HEK293 (cell line): ENCODE measurements around the gene HOXB1.
A peak's percentile ranks its signal among the peaks of the same experiment; 100 is the strongest.

Experiments used
- AEBP2 ChIP-seq: fragments of 450-650 bp; formaldehyde crosslinking; IDR thresholded peaks from 2 replicates; pipeline ENCODE4 v1.5.1; 2016; ENCODE audit warnings: missing biosample characterization, missing genetic modification characterization, borderline replicate concordance
- GLI2 ChIP-seq: fragments of 450-650 bp; formaldehyde crosslinking; IDR thresholded peaks from 2 replicates; pipeline ENCODE4; 2017; ENCODE audit warnings: missing biosample characterization, missing genetic modification characterization, low read depth, borderline replicate concordance
- GLI4 ChIP-seq: fragments of 450-650 bp; formaldehyde crosslinking; IDR thresholded peaks from 2 replicates; pipeline ENCODE4 v1.5.1; 2016; ENCODE audit warnings: missing biosample characterization, missing genetic modification characterization
- HOXD13 ChIP-seq: sonication (generic); formaldehyde crosslinking; IDR thresholded peaks from 2 replicates; pipeline ENCODE4 v1.8.0; 2022; ENCODE audit warnings: missing genetic modification reagents, borderline replicate concordance
- MZF1 ChIP-seq: fragments of 450-650 bp; formaldehyde crosslinking; IDR thresholded peaks from 2 replicates; pipeline ENCODE4 v1.5.1; 2017; ENCODE audit warnings: missing biosample characterization, missing genetic modification characterization, borderline replicate concordance
- OVOL3 ChIP-seq: fragments of 450-650 bp; formaldehyde crosslinking; IDR thresholded peaks from 2 replicates; pipeline ENCODE4 v1.5.1; 2016; ENCODE audit warnings: missing biosample characterization, missing genetic modification characterization
- REPIN1 ChIP-seq: fragments of 450-650 bp; formaldehyde crosslinking; IDR thresholded peaks from 2 replicates; pipeline ENCODE4 v1.5.1; 2017; ENCODE audit warnings: missing biosample characterization, missing genetic modification characterization, low read depth
- ZBTB8A ChIP-seq: fragments of 450-650 bp; formaldehyde crosslinking; IDR thresholded peaks from 2 replicates; pipeline ENCODE4 v1.5.1; 2016; ENCODE audit warnings: missing biosample characterization, missing genetic modification characterization
- ZFHX2 ChIP-seq: fragments of 450-650 bp; formaldehyde crosslinking; conservative IDR thresholded peaks from 2 replicates; pipeline ENCODE4 v1.5.1; 2016; ENCODE audit warnings: missing biosample characterization, missing genetic modification characterization
- ZFP3 ChIP-seq: fragments of 450-650 bp; formaldehyde crosslinking; IDR thresholded peaks from 2 replicates; pipeline ENCODE4 v1.5.1; 2016; ENCODE audit warnings: low read depth, missing biosample characterization, missing genetic modification characterization
- ZNF155 ChIP-seq: fragments of 450-650 bp; formaldehyde crosslinking; IDR thresholded peaks from 2 replicates; pipeline ENCODE4 v1.5.1; 2016; ENCODE audit warnings: missing biosample characterization, missing genetic modification characterization
- ZNF211 ChIP-seq: fragments of 450-650 bp; formaldehyde crosslinking; IDR thresholded peaks from 2 replicates; pipeline ENCODE4 v1.5.1; 2016; ENCODE audit warnings: low read depth, missing biosample characterization, missing genetic modification characterization
- ZNF214 ChIP-seq: fragments of 450-650 bp; formaldehyde crosslinking; IDR thresholded peaks from 2 replicates; pipeline ENCODE4 v1.5.1; 2017; ENCODE audit warnings: missing biosample characterization, mild to moderate bottlenecking, missing genetic modification characterization, borderline replicate concordance
- ZNF221 ChIP-seq: fragments of 450-650 bp; formaldehyde crosslinking; IDR thresholded peaks from 2 replicates; pipeline ENCODE4 v1.5.1; 2017; ENCODE audit warnings: missing biosample characterization, missing genetic modification characterization, borderline replicate concordance
- ZNF23 ChIP-seq: fragments of 450-650 bp; formaldehyde crosslinking; IDR thresholded peaks from 2 replicates; pipeline ENCODE4 v1.5.1; 2016; ENCODE audit warnings: missing biosample characterization, missing genetic modification characterization, borderline replicate concordance
- ZNF24 ChIP-seq: fragments of 450-650 bp; formaldehyde crosslinking; IDR thresholded peaks from 2 replicates; pipeline ENCODE4 v1.5.1; 2016; ENCODE audit warnings: missing biosample characterization, missing genetic modification characterization
- ZNF266 ChIP-seq: fragments of 450-650 bp; formaldehyde crosslinking; IDR thresholded peaks from 2 replicates; pipeline ENCODE4 v1.5.1; 2016; ENCODE audit warnings: missing biosample characterization, missing genetic modification characterization, low read depth
- ZNF292 ChIP-seq: fragments of 450-650 bp; formaldehyde crosslinking; IDR thresholded peaks from 2 replicates; pipeline ENCODE4 v1.5.1; 2016; ENCODE audit warnings: low read depth, missing biosample characterization, missing genetic modification characterization, borderline replicate concordance
- ZNF335 ChIP-seq: fragments of 450-650 bp; formaldehyde crosslinking; conservative IDR thresholded peaks from 2 replicates; pipeline ENCODE4 v1.5.1; 2016; ENCODE audit warnings: missing biosample characterization, missing genetic modification characterization
- ZNF366 ChIP-seq: fragments of 450-650 bp; formaldehyde crosslinking; conservative IDR thresholded peaks from 2 replicates; pipeline ENCODE4 v1.5.1; 2016; ENCODE audit warnings: missing biosample characterization, missing genetic modification characterization
- ZNF391 ChIP-seq: fragments of 450-650 bp; formaldehyde crosslinking; IDR thresholded peaks from 2 replicates; pipeline ENCODE4 v1.5.1; 2016; ENCODE audit warnings: low read depth, missing biosample characterization, missing genetic modification characterization, borderline replicate concordance
- ZNF404 ChIP-seq: fragments of 450-650 bp; formaldehyde crosslinking; IDR thresholded peaks from 2 replicates; pipeline ENCODE4 v1.5.1; 2017; ENCODE audit warnings: missing biosample characterization, missing genetic modification characterization
- ZNF426 ChIP-seq: fragments of 450-650 bp; formaldehyde crosslinking; IDR thresholded peaks from 2 replicates; pipeline ENCODE4 v1.5.1; 2017; ENCODE audit warnings: missing biosample characterization, missing genetic modification characterization, mild to moderate bottlenecking, inconsistent platforms, moderate library complexity
- ZNF513 ChIP-seq: fragments of 450-650 bp; IDR thresholded peaks from 2 replicates; pipeline ENCODE4 v1.5.1; 2018; ENCODE audit warnings: missing biosample characterization, missing genetic modification characterization
- ZNF521 ChIP-seq: fragments of 450-650 bp; formaldehyde crosslinking; IDR thresholded peaks from 2 replicates; pipeline ENCODE4 v1.5.1; 2017; ENCODE audit warnings: missing biosample characterization, mild to moderate bottlenecking, missing genetic modification characterization
- ZNF529 ChIP-seq: fragments of 450-650 bp; formaldehyde crosslinking; IDR thresholded peaks from 2 replicates; pipeline ENCODE4 v1.5.1; 2017; ENCODE audit warnings: missing genetic modification characterization, missing biosample characterization; ENCODE audit not compliant: insufficient replicate concordance
- ZNF544 ChIP-seq: fragments of 450-650 bp; formaldehyde crosslinking; IDR thresholded peaks from 2 replicates; pipeline ENCODE4 v1.5.0; 2017; ENCODE audit warnings: missing biosample characterization, missing genetic modification characterization
- ZNF548 ChIP-seq: fragments of 450-650 bp; formaldehyde crosslinking; IDR thresholded peaks from 2 replicates; pipeline ENCODE4 v1.5.1; 2016; ENCODE audit warnings: missing biosample characterization, missing genetic modification characterization
- ZNF561 ChIP-seq: fragments of 450-650 bp; IDR thresholded peaks from 2 replicates; pipeline ENCODE4 v1.5.1; 2018; ENCODE audit warnings: missing biosample characterization, missing genetic modification characterization, borderline replicate concordance
- ZNF621 ChIP-seq: fragments of 450-650 bp; formaldehyde crosslinking; IDR thresholded peaks from 2 replicates; pipeline ENCODE4 v1.5.1; 2017; ENCODE audit warnings: missing biosample characterization, missing genetic modification characterization
- ZNF624 ChIP-seq: fragments of 450-650 bp; formaldehyde crosslinking; IDR thresholded peaks from 2 replicates; pipeline ENCODE4 v1.5.1; 2017; ENCODE audit warnings: missing biosample characterization, missing genetic modification characterization
- ZNF658 ChIP-seq: fragments of 450-650 bp; formaldehyde crosslinking; IDR thresholded peaks from 2 replicates; pipeline ENCODE4; 2016; ENCODE audit warnings: missing biosample characterization, missing genetic modification characterization
- ZNF677 ChIP-seq: fragments of 450-650 bp; IDR thresholded peaks from 2 replicates; pipeline ENCODE4 v1.5.0; 2018; ENCODE audit warnings: missing biosample characterization, mild to moderate bottlenecking, missing genetic modification characterization, moderate library complexity
- ZNF777 ChIP-seq: fragments of 450-650 bp; formaldehyde crosslinking; IDR thresholded peaks from 2 replicates; pipeline ENCODE4 v1.5.1; 2017; ENCODE audit warnings: missing biosample characterization, missing genetic modification characterization, borderline replicate concordance
- ZNF837 ChIP-seq: fragments of 450-650 bp; formaldehyde crosslinking; IDR thresholded peaks from 2 replicates; pipeline ENCODE4 v1.5.1; 2016; ENCODE audit warnings: missing biosample characterization, missing genetic modification characterization
- ZSCAN4 ChIP-seq: fragments of 450-650 bp; formaldehyde crosslinking; IDR thresholded peaks from 2 replicates; pipeline ENCODE4 v1.5.1; 2017; ENCODE audit warnings: missing biosample characterization, missing genetic modification characterization
- ZSCAN5A ChIP-seq: fragments of 450-650 bp; formaldehyde crosslinking; IDR thresholded peaks from 2 replicates; pipeline ENCODE4 v1.5.1; 2016; ENCODE audit warnings: missing biosample characterization, missing genetic modification characterization

HOXB1 gene

GRCh38 chr17:48568499-48569239 lies 37.9 kb upstream of the HOXB1 start (continued):
- TF ChIP-seq ZNF214 (tag by site-specific recombination) (no peak), ZNF777 (tag by site-specific recombination) (no peak), HOXD13 (CRISPR knock-in tag) (no peak), GLI2 (tag by site-specific recombination) (no peak), ZSCAN5A (no peak), ZNF292 (tag by site-specific recombination) (no peak), ZNF561 (0 out of 2 replicates have a peak, but pooled peaks have one; percentile 54), REPIN1 (tag by site-specific recombination) (no peak), ZNF404 (no peak), ZNF548 (tag by site-specific recombination) (no peak), ZNF391 (tag by site-specific recombination) (0 out of 2 replicates have a peak, but pooled peaks have one; percentile 52), ZNF211 (tag by site-specific recombination) (no peak), ZNF23 (tag by site-specific recombination) (no peak), AEBP2 (no peak), ZNF624 (no peak), ZNF366 (tag by site-specific recombination) (peak; percentile 98), ZNF621 (tag by site-specific recombination) (no peak), ZNF155 (tag by site-specific recombination) (no peak), ZNF24 (tag by site-specific recombination) (no peak), ZNF837 (tag by site-specific recombination) (no peak), ZFHX2 (no peak), ZBTB8A (peak; percentile 51), ZNF544 (no peak), GLI4 (tag by site-specific recombination) (no peak), ZNF513 (tag by site-specific recombination) (no peak), ZFP3 (tag by site-specific recombination) (no peak), OVOL3 (tag by site-specific recombination) (no peak; the same call in 1 of the 2 replicates), ZNF677 (tag by site-specific recombination) (no peak), ZNF221 (tag by site-specific recombination) (no peak), ZNF529 (tag by site-specific recombination) (no peak), ZSCAN4 (tag by site-specific recombination) (peak; percentile 95), ZNF335 (tag by site-specific recombination) (no peak), ZNF521 (tag by site-specific recombination) (no peak), ZNF658 (no peak), ZNF426 (no peak), MZF1 (tag by site-specific recombination) (no peak), ZNF266 (tag by site-specific recombination) (no peak)
